ENCODE data around the gene CD109.

The CD109 gene

DNA sequence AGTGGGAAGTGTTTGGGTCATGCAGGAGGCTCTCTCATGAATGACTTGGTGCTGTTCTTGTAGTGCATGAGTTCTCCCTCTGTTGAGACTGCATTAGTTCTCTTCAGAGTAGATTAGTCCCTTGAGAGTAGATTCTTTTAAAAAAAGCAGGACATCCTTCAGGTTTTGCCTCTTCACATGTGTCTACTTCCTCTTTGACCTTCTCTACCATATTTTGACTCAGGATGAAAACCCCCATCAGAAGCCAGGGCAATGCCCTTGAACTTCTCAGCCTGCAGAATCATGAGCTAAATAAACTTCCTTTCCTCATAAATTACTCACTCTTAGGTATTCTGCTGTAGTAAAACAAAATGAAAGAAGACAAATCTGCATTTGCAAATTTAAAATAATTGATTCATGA is 170.3 kb downstream of the CD109 start:
- DNase-seq (ENCODE audit: low read depth): no peak
- no peak overlapping the region for H3K4me3 ChIP-seq (ENCODE audit: low read length)
- TF ChIP-seq, protein P1, sequence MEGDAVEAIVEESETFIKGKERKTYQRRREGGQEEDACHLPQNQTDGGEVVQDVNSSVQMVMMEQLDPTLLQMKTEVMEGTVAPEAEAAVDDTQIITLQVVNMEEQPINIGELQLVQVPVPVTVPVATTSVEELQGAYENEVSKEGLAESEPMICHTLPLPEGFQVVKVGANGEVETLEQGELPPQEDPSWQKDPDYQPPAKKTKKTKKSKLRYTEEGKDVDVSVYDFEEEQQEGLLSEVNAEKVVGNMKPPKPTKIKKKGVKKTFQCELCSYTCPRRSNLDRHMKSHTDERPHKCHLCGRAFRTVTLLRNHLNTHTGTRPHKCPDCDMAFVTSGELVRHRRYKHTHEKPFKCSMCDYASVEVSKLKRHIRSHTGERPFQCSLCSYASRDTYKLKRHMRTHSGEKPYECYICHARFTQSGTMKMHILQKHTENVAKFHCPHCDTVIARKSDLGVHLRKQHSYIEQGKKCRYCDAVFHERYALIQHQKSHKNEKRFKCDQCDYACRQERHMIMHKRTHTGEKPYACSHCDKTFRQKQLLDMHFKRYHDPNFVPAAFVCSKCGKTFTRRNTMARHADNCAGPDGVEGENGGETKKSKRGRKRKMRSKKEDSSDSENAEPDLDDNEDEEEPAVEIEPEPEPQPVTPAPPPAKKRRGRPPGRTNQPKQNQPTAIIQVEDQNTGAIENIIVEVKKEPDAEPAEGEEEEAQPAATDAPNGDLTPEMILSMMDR (conservative IDR thresholded peaks at IDR 0.05; ENCODE audit: low read depth, low read length): no peak

DNA sequence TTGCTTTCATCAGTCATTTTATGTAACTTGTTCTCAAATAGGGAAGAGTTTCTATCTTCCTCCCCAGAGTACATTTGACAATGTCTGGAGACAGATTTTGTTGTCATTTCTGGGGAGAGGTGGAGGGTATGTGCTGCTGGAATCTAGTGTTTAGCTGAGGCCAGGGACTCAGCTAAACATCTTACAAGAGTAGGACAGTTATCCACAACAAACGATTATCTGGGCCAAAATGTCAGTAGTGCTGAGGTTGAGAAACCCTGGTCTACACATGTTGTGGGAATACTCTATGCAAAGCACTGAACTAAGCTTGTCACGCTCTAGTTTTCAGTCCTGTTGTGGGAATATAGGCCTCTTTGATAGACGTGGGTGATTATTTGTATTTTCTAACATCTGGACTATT is 171.4 kb downstream of the CD109 start:
- TF ChIP-seq, protein P1 (conservative IDR thresholded peaks at IDR 0.05; ENCODE audit: low read depth, low read length): no peak
- no peak overlapping the region for H3K4me3 ChIP-seq (ENCODE audit: low read length)
- no peak for DNase-seq (ENCODE audit: low read depth)

DNA sequence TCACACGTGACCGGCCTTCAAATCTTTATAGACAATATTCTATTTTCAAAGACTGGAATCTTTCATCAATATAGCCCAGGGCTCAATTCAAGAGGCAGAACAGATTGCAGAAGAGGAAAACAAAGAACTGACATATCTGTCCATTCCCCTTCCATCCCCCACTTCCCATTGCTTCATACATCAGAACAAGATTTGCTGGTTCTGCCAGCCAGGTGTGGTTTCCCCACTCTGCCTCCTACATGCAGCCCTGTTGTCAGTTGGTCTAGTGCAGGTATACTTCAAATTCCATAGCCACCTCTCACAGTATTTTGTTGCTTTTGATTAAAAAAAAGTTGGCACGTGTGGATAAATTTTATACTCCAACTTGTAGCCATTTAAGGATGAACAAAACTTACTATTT is 174.9 kb downstream of the CD109 start:
- no peak for DNase-seq (ENCODE audit: low read depth)
- TF ChIP-seq, protein P1 (conservative IDR thresholded peaks at IDR 0.05; ENCODE audit: low read depth, low read length): no peak
- no peak overlapping the region for H3K4me3 ChIP-seq (ENCODE audit: low read length)

DNA sequence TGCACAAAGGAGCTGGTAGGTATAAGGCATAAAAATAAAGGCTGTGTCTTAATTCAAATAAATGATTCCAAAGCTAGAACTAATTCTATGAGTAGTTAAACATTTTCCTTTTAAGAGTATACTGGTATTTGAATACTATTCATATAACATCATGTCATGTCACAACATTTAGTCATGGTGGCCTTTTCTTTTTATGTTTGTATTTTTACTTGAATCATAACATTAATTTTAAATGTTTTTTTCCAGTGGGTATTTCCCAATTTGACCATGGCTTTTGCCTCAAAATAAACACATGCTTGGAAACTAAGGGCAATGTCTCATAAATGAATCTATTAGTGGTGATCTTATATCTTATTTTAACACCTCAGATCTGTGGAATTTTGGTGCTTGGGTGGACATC is 177.1 kb downstream of the CD109 start:
- H3K4me3 ChIP-seq (ENCODE audit: low read length): no peak overlapping the region
- TF ChIP-seq, protein P1 (conservative IDR thresholded peaks at IDR 0.05; ENCODE audit: low read depth, low read length): no peak
- DNase-seq (ENCODE audit: low read depth): no peak

All from retinal pigment epithelial cell (primary cell).